ENCODE results near the gene PMFBP1. TPM values are rescaled to one million over a fixed set of nuclear protein-coding genes. Genes with fewer than 3 reads are reported as not detected.

PMFBP1 gene
- total RNA-seq, 1 experiment from 2014 or later = 5.6 TPM

GRCh38 chr16:72149676-72150464, 22.1 kb downstream of the PMFBP1 start:
- H3K4me2 ChIP-seq (ENCODE audit: low read length) = no peak overlapping the region
- H3K4me1 ChIP-seq (ENCODE audit: control insufficient read depth in 1 of 2, insufficient read depth in 2 of 2, low read length in 2 of 2) = peaks cover 0 to 3% of the 10 kb centered on the region in 2 experiments; a peak in 1 of 4 replicates
- BruUV-seq (replicated peaks) = no TSS peak
- no peak overlapping the region for H3K27ac ChIP-seq (ENCODE audit: low read depth, low read length)
- no peak overlapping the region for H3K9ac ChIP-seq (ENCODE audit: low read length)
- H4K20me1 ChIP-seq (ENCODE audit: insufficient read depth) = no peaks in the 10 kb centered on the region
- ATAC-seq (no peak), DNase-seq (ENCODE audit: low read depth, low spot score) (no peak)
- ChIA-PET CTCF (no interaction called here), RAD21 (ENCODE audit: low non-redundant PET in 1 of 2, low total read pairs in 2 of 2, uncharacterized antibody in 2 of 2, unreplicated experiment in 2 of 2) (no interaction called here), POLR2A (no interaction called here)
- H3K36me3 ChIP-seq (ENCODE audit: control insufficient read depth in 1 of 2, insufficient read depth in 2 of 2, low read length in 2 of 2) = no peaks in the 10 kb centered on the region
- no peaks in the 10 kb centered on the region for H3K9me3 ChIP-seq (ENCODE audit: control insufficient read depth in 1 of 2, insufficient read depth in 1 of 2, low read depth in 1 of 2, low read length in 2 of 2)
- H3K79me2 ChIP-seq (ENCODE audit: insufficient read depth, low read length) = no peaks in the 10 kb centered on the region
- no peaks in the 10 kb centered on the region for H3K27me3 ChIP-seq (ENCODE audit: insufficient read depth, low read length)
- H3K9me2 ChIP-seq (ENCODE audit: insufficient read depth) = no peaks in the 10 kb centered on the region
- intact Hi-C loops (cut with micrococcal nuclease) = no loop called here
- TF ChIP-seq EZH2phosphoT487 (IDR thresholded peaks at IDR 0.05; ENCODE audit: borderline replicate concordance) (no peak), ZNF274 (IDR thresholded peaks at IDR 0.05; ENCODE audit: low read depth, low read length) (no peak), ELF1 (IDR thresholded peaks at IDR 0.05; ENCODE audit: borderline replicate concordance, low read depth) (no peak), CTCF (IDR thresholded peaks at IDR 0.05 in 2 of 3, conservative IDR thresholded peaks at IDR 0.05 in 1 of 3; ENCODE audit: borderline replicate concordance in 1 of 3, insufficient read depth in 1 of 3, low read depth in 2 of 3, low read length in 2 of 3) (no peak), JUND (IDR thresholded peaks at IDR 0.05) (no peak), REST (IDR thresholded peaks at IDR 0.05; ENCODE audit: low read depth) (no peak), ZBTB33 (IDR thresholded peaks at IDR 0.05; ENCODE audit: extremely low read depth, insufficient replicate concordance, low read length) (no peak), ATF3 (IDR thresholded peaks at IDR 0.05) (no peak)
- no peak overlapping the region for H2AFZ ChIP-seq (ENCODE audit: low read depth, low read length, poor library complexity, severe bottlenecking)
- no peak overlapping the region for H3K4me3 ChIP-seq (replicated peaks in 1 of 2; ENCODE audit: low read depth in 1 of 2, low read length in 2 of 2)

All from HCT116 (cell line).